WTC11 (cell line): ENCODE measurements around the gene CLCNKB. TPM values are rescaled to one million over a fixed set of nuclear protein-coding genes. Genes with fewer than 3 reads are reported as not detected.

Experiments used
- ATAC-seq: fragments of 200-7000 bp; cut with Tn5 transposase; 2 replicates; pipeline ENCODE4 v1.10.0; 2021; ENCODE audit warnings: mild to moderate bottlenecking, moderate library complexity
- CTCF ChIA-PET: fragments of 300-600 bp; sonication (Branson Sonifier 250); formaldehyde crosslinking; loops from one replicate; lab custom pipeline; 2021; ENCODE audit warnings: antibody characterized with exemption; lab: Charles Lee
- POLR2A ChIA-PET: fragments of 350-600 bp; sonication (Branson Sonifier 250); formaldehyde crosslinking; loops from one replicate; lab custom pipeline; 2021; ENCODE audit warnings: antibody characterized with exemption; lab: Charles Lee
- DNase-seq: peaks from one replicate; pipeline ENCODE4 v3.0.0; 2021; ENCODE audit warnings: low spot score
- H3K27ac Mint-ChIP-seq: 2 replicates; pipeline ENCODE4 v1.8.0; 2021; ENCODE audit warnings: mixed read lengths
- H3K27me3 Mint-ChIP-seq: 2 replicates; pipeline ENCODE4 v1.8.0; 2021; ENCODE audit warnings: low read depth, mild to moderate bottlenecking, moderate library complexity, mixed read lengths
- H3K36me3 Mint-ChIP-seq: 2 replicates; pipeline ENCODE4 v1.8.0; 2021; ENCODE audit warnings: mixed read lengths
- H3K4me1 Mint-ChIP-seq: 2 replicates; pipeline ENCODE4 v1.8.0; 2022; ENCODE audit warnings: mixed read lengths
- H3K4me3 Mint-ChIP-seq: 2 replicates; pipeline ENCODE4 v1.8.0; 2021; ENCODE audit warnings: mild to moderate bottlenecking, moderate library complexity, mixed read lengths
- H3K9me3 Mint-ChIP-seq: 2 replicates; pipeline ENCODE4 v1.8.0; 2021; ENCODE audit warnings: mixed read lengths
- CREB1 ChIP-seq: sonication (generic); formaldehyde crosslinking; IDR thresholded peaks from 2 replicates; pipeline ENCODE4 v1.8.0; 2023; ENCODE audit warnings: mild to moderate bottlenecking, missing genetic modification reagents
- EMX1 ChIP-seq: fragments of 250-450 bp; sonication (Bioruptor Pico); IDR thresholded peaks from 2 replicates; pipeline ENCODE4 v1.8.0; 2021; ENCODE audit warnings: mild to moderate bottlenecking
- FOXK1 ChIP-seq: sonication (generic); formaldehyde crosslinking; IDR thresholded peaks from 2 replicates; pipeline ENCODE4 v1.8.0; 2022; ENCODE audit warnings: mild to moderate bottlenecking, moderate library complexity, missing genetic modification reagents
- MYBL2 ChIP-seq: sonication (generic); formaldehyde crosslinking; IDR thresholded peaks from 2 replicates; pipeline ENCODE4 v1.8.1; 2023; ENCODE audit warnings: mild to moderate bottlenecking, moderate library complexity, missing genetic modification reagents
- RORB ChIP-seq: fragments of 250-450 bp; sonication (Bioruptor Pico); IDR thresholded peaks from 2 replicates; pipeline ENCODE4 v1.9.0; 2021; ENCODE audit warnings: mild to moderate bottlenecking
- SOX15 ChIP-seq: fragments of 250-450 bp; sonication (Bioruptor Pico); IDR thresholded peaks from 2 replicates; pipeline ENCODE4 v1.9.0; 2021; ENCODE audit warnings: mild to moderate bottlenecking
- ZNF121 ChIP-seq: sonication (generic); formaldehyde crosslinking; IDR thresholded peaks from 2 replicates; pipeline ENCODE4 v1.8.0; 2023; ENCODE audit warnings: missing genetic modification reagents
- ZNF138 ChIP-seq: sonication (generic); formaldehyde crosslinking; conservative IDR thresholded peaks from 2 replicates; pipeline ENCODE4 v1.8.1; 2022; ENCODE audit warnings: mild to moderate bottlenecking, moderate library complexity, missing genetic modification reagents
- ZNF416 ChIP-seq: fragments of 250-450 bp; sonication (Bioruptor Pico); IDR thresholded peaks from 2 replicates; pipeline ENCODE4 v1.9.0; 2021; ENCODE audit warnings: mild to moderate bottlenecking, inconsistent platforms
- ZNF671 ChIP-seq: fragments of 250-450 bp; sonication (Bioruptor Pico); IDR thresholded peaks from 2 replicates; pipeline ENCODE4 v1.8.0; 2021; ENCODE audit warnings: mild to moderate bottlenecking
- total RNA-seq: library from RNA; stranded (reverse); gene quantifications from 3 replicates; pipeline ENCODE4 v1.2.3, GENCODE V29; 2021
- TF ChIP-seq, protein P1 (sequence below): sonication (generic); formaldehyde crosslinking; IDR thresholded peaks from 2 replicates; pipeline ENCODE4 v1.8.0; 2022; ENCODE audit warnings: missing genetic modification reagents
- TF ChIP-seq, protein P2 (sequence below): sonication (generic); formaldehyde crosslinking; IDR thresholded peaks from 2 replicates; pipeline ENCODE4 v1.8.1; 2022; ENCODE audit warnings: mild to moderate bottlenecking, moderate library complexity, missing genetic modification reagents
- TF ChIP-seq, protein P3 (sequence below): sonication (generic); formaldehyde crosslinking; IDR thresholded peaks from 2 replicates; pipeline ENCODE4 v1.8.1; 2022; ENCODE audit warnings: low read depth, missing genetic modification reagents, borderline replicate concordance
- TF ChIP-seq, protein P4 (sequence below): sonication (generic); formaldehyde crosslinking; conservative IDR thresholded peaks from 2 replicates; pipeline ENCODE4 v1.8.1; 2022; ENCODE audit warnings: mild to moderate bottlenecking, missing genetic modification reagents
- TF ChIP-seq, protein P5 (sequence below): sonication (generic); formaldehyde crosslinking; conservative IDR thresholded peaks from 2 replicates; pipeline ENCODE4 v1.8.1; 2023; ENCODE audit warnings: mild to moderate bottlenecking, low read depth, missing genetic modification reagents, moderate library complexity
- TF ChIP-seq, protein P6 (sequence below): fragments of 250-450 bp; sonication (Bioruptor Pico); conservative IDR thresholded peaks from 2 replicates; pipeline ENCODE4 v1.9.0; 2021; ENCODE audit warnings: mild to moderate bottlenecking
- TF ChIP-seq, protein P7 (sequence below): fragments of 250-450 bp; sonication (Bioruptor Pico); IDR thresholded peaks from 2 replicates; pipeline ENCODE4 v2.1.2; 2022; ENCODE audit warnings: mild to moderate bottlenecking, moderate library complexity
- TF ChIP-seq, protein P8 (sequence below): fragments of 250-450 bp; sonication (Bioruptor Pico); IDR thresholded peaks from 2 replicates; pipeline ENCODE4 v1.9.0; 2021; ENCODE audit warnings: mild to moderate bottlenecking

The CLCNKB gene
- total RNA-seq, 1 experiment from 2014 or later, result 1.8 TPM

DNA sequence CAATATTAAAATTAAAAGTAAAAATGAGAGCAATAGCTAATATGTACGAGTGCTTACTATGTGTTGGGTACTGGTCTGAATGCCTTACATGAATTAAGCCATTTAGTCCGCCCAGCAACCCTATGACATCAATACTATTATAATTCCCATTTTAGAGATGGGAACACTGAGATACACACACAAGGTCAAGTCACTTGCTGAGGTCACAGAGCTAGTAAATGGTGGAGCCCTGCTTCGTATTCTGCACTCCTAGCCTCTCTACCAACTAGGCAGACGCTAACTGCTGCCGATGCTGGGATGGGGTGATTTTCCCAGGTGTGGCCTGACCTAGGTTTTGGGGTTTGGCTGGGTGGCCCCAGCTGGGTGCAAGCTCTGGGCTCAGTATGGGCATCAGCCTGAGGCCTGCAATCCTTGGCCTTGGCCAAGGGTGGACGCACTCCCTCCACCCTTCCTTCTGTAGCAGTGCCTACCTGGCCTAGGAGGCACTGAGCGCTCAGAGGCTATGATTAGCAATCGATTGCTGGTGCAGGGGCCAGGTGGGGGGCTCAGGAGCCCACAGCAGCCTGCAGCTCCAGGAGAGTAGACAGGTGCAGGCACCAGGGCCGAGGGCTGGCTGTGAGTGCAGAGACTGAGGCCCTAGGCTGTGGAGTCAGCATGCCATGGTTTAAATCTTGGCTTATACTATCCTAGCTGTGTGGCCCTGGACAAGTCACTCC is 27.2 kb downstream of the CLCNKB start:
- CTCF ChIA-PET, result interaction anchor here (1.0 to 3.4 kb wide), 5 partner anchors 8 to 157 kb away, joined by 3 to 43 read pairs (median 5); no protein-coding TSS in a partner anchor

More for the DNA sequence above, 27.2 kb downstream of the CLCNKB start:
- no peak overlapping the region for H3K27ac Mint-ChIP-seq
- TF ChIP-seq, protein P1, sequence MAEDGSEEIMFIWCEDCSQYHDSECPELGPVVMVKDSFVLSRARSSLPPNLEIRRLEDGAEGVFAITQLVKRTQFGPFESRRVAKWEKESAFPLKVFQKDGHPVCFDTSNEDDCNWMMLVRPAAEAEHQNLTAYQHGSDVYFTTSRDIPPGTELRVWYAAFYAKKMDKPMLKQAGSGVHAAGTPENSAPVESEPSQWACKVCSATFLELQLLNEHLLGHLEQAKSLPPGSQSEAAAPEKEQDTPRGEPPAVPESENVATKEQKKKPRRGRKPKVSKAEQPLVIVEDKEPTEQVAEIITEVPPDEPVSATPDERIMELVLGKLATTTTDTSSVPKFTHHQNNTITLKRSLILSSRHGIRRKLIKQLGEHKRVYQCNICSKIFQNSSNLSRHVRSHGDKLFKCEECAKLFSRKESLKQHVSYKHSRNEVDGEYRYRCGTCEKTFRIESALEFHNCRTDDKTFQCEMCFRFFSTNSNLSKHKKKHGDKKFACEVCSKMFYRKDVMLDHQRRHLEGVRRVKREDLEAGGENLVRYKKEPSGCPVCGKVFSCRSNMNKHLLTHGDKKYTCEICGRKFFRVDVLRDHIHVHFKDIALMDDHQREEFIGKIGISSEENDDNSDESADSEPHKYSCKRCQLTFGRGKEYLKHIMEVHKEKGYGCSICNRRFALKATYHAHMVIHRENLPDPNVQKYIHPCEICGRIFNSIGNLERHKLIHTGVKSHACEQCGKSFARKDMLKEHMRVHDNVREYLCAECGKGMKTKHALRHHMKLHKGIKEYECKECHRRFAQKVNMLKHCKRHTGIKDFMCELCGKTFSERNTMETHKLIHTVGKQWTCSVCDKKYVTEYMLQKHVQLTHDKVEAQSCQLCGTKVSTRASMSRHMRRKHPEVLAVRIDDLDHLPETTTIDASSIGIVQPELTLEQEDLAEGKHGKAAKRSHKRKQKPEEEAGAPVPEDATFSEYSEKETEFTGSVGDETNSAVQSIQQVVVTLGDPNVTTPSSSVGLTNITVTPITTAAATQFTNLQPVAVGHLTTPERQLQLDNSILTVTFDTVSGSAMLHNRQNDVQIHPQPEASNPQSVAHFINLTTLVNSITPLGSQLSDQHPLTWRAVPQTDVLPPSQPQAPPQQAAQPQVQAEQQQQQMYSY (CRISPR knock-in tag), result no peak
- TF ChIP-seq, protein P2, sequence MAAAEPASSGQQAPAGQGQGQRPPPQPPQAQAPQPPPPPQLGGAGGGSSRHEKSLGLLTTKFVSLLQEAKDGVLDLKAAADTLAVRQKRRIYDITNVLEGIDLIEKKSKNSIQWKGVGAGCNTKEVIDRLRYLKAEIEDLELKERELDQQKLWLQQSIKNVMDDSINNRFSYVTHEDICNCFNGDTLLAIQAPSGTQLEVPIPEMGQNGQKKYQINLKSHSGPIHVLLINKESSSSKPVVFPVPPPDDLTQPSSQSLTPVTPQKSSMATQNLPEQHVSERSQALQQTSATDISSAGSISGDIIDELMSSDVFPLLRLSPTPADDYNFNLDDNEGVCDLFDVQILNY (CRISPR knock-in tag), result no peak
- TF ChIP-seq, protein P3, sequence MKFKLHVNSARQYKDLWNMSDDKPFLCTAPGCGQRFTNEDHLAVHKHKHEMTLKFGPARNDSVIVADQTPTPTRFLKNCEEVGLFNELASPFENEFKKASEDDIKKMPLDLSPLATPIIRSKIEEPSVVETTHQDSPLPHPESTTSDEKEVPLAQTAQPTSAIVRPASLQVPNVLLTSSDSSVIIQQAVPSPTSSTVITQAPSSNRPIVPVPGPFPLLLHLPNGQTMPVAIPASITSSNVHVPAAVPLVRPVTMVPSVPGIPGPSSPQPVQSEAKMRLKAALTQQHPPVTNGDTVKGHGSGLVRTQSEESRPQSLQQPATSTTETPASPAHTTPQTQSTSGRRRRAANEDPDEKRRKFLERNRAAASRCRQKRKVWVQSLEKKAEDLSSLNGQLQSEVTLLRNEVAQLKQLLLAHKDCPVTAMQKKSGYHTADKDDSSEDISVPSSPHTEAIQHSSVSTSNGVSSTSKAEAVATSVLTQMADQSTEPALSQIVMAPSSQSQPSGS (CRISPR knock-in tag), result no peak
- TF ChIP-seq SOX15 (no peak), ZNF416 (CRISPR knock-in tag) (no peak), ZNF671 (CRISPR knock-in tag) (no peak), ZNF121 (CRISPR knock-in tag) (no peak), RORB (CRISPR knock-in tag) (no peak), CREB1 (CRISPR knock-in tag) (no peak), EMX1 (CRISPR knock-in tag) (no peak), MYBL2 (CRISPR knock-in tag) (no peak), ZNF138 (CRISPR knock-in tag) (no peak), FOXK1 (CRISPR knock-in tag) (no peak)
- TF ChIP-seq, protein P4, sequence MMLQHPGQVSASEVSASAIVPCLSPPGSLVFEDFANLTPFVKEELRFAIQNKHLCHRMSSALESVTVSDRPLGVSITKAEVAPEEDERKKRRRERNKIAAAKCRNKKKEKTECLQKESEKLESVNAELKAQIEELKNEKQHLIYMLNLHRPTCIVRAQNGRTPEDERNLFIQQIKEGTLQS, result no peak
- TF ChIP-seq, protein P5, sequence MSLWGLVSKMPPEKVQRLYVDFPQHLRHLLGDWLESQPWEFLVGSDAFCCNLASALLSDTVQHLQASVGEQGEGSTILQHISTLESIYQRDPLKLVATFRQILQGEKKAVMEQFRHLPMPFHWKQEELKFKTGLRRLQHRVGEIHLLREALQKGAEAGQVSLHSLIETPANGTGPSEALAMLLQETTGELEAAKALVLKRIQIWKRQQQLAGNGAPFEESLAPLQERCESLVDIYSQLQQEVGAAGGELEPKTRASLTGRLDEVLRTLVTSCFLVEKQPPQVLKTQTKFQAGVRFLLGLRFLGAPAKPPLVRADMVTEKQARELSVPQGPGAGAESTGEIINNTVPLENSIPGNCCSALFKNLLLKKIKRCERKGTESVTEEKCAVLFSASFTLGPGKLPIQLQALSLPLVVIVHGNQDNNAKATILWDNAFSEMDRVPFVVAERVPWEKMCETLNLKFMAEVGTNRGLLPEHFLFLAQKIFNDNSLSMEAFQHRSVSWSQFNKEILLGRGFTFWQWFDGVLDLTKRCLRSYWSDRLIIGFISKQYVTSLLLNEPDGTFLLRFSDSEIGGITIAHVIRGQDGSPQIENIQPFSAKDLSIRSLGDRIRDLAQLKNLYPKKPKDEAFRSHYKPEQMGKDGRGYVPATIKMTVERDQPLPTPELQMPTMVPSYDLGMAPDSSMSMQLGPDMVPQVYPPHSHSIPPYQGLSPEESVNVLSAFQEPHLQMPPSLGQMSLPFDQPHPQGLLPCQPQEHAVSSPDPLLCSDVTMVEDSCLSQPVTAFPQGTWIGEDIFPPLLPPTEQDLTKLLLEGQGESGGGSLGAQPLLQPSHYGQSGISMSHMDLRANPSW (CRISPR knock-in tag), result no peak
- TF ChIP-seq, protein P6, sequence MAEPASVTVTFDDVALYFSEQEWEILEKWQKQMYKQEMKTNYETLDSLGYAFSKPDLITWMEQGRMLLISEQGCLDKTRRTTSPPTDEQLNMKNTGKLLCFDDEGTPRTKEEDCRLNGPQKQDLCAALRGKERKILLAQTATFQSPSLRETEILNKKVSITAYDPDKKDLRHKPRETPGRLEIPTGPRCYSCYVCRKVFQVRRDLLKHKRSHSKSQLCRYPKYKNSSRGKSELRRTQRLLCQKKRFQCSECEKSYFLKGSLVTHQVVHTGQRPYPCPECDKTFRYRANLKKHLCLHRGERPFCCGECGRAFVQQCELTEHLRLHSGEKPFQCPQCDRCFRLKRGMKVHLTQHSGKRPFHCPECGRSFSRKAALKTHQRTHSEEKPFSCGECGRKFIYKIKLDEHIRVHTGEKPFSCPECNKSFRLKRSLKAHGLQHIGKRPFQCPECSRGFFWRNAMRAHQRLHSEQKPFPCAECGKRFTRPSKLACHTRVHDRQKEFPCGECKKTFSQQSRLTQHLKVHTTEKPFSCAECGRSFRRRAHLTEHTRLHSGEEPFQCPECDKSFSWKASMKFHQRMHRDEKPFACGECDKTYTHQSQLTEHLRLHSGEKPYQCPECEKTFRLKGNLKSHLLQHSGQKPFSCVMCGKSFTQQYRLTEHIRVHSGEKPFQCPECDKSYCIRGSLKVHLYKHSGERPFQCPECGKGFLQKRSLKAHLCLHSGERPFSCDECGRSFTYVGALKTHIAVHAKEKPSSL, result no peak
- TF ChIP-seq, protein P7, sequence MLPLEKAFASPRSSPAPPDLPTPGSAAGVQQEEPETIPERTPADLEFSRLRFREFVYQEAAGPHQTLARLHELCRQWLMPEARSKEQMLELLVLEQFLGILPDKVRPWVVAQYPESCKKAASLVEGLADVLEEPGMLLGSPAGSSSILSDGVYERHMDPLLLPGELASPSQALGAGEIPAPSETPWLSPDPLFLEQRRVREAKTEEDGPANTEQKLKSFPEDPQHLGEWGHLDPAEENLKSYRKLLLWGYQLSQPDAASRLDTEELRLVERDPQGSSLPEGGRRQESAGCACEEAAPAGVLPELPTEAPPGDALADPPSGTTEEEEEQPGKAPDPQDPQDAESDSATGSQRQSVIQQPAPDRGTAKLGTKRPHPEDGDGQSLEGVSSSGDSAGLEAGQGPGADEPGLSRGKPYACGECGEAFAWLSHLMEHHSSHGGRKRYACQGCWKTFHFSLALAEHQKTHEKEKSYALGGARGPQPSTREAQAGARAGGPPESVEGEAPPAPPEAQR (CRISPR knock-in tag), result no peak
- TF ChIP-seq, protein P8, sequence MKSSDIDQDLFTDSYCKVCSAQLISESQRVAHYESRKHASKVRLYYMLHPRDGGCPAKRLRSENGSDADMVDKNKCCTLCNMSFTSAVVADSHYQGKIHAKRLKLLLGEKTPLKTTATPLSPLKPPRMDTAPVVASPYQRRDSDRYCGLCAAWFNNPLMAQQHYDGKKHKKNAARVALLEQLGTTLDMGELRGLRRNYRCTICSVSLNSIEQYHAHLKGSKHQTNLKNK (CRISPR knock-in tag), result no peak
- peaks cover 15% of the 10 kb centered on the region for H3K4me1 Mint-ChIP-seq
- H3K27me3 Mint-ChIP-seq, result peaks cover 42% of the 10 kb centered on the region
- no peaks in the 10 kb centered on the region for H3K36me3 Mint-ChIP-seq
- DNase-seq (no peak), ATAC-seq (no peak)
- POLR2A ChIA-PET, result no interaction called here
- no peaks in the 10 kb centered on the region for H3K9me3 Mint-ChIP-seq
- H3K4me3 Mint-ChIP-seq, result no peak overlapping the region
